Esophagus muscularis mucosa (tissue), 3 donors: ENCODE data around the gene KLKB1.

Experiments used
- CTCF ChIP-seq, 3 experiments: fragments of 200-600 bp in 2 of 3; fragments of 450-650 bp in 1 of 3; sonication (generic) in 2 of 3; IDR thresholded peaks; one replicate each; pipeline ENCODE4 v1.5.1; 2017 to 2019; ENCODE audit warnings: antibody characterized with exemption in 3 of 3, mild to moderate bottlenecking in 2 of 3, moderate library complexity in 1 of 3
- POLR2A ChIP-seq: fragments of 450-650 bp; IDR thresholded peaks from one replicate; pipeline ENCODE4 v1.6.1; 2017; ENCODE audit warnings: antibody characterized with exemption, moderate library complexity, mild to moderate bottlenecking, low read depth

GRCh38 chr4:186283311-186283710, 56.0 kb downstream of the KLKB1 start:
- TF ChIP-seq CTCF (IDR thresholded peaks at IDR 0.05) (no peak), POLR2A (no peak)
